Breast epithelium (tissue), 3 donors: ENCODE measurements around the gene ATP1A4.

Experiments
- CTCF ChIP-seq, 3 donors: fragments of 450-650 bp; IDR thresholded peaks; one replicate each; pipeline ENCODE4 v1.5.1; 2016 to 2017; ENCODE audit warnings: antibody characterized with exemption in 3 of 3, mild to moderate bottlenecking in 3 of 3, moderate library complexity in 3 of 3
- POLR2A ChIP-seq: fragments of 450-650 bp; IDR thresholded peaks from one replicate; pipeline ENCODE4 v1.6.1; 2016; ENCODE audit warnings: antibody characterized with exemption, mild to moderate bottlenecking, moderate library complexity
- POLR2AphosphoS5 ChIP-seq, 3 donors: sonication (generic); formaldehyde crosslinking; IDR thresholded peaks; one replicate each; pipeline ENCODE4 v1.6.1; 2017; ENCODE audit warnings: antibody characterized with exemption in 3 of 3

GRCh38 chr1:160123726-160124125, 27.7 kb upstream of the ATP1A4 start:
- TF ChIP-seq CTCF (IDR thresholded peaks at IDR 0.05): no peak
- TF ChIP-seq POLR2A: no peak
- TF ChIP-seq POLR2AphosphoS5 (IDR thresholded peaks at IDR 0.05): no peak
